ENCODE measurements around the gene CDH15. TPM values are rescaled to one million over a fixed set of nuclear protein-coding genes. Genes with fewer than 3 reads are reported as not detected.

The CDH15 gene
- total and polyA plus RNA-seq, 4 donors = 0.09 to 2.1 (median 1.3) TPM

GRCh38 chr16:89176147-89176690 lies 4.7 kb downstream of the CDH15 start:
- Histone ChIP-seq H3K27me3 (ENCODE audit: control insufficient read depth in 3 of 3, insufficient read depth in 3 of 3, low read length in 2 of 3) (no peaks in the 10 kb centered on the region), H3K4me1 (ENCODE audit: control insufficient read depth in 5 of 5, insufficient read depth in 5 of 5, low read length in 5 of 5) (peaks cover 0 to 43% (median 4%) of the 10 kb centered on the region in 5 donors), H3K4me3 (no peak overlapping the region), H3K9me3 (ENCODE audit: control insufficient read depth in 4 of 4, insufficient read depth in 3 of 4, low read length in 3 of 4) (no peaks in the 10 kb centered on the region), H3K36me3 (ENCODE audit: control insufficient read depth in 4 of 4, insufficient read depth in 4 of 4, low read length in 4 of 4) (no peaks in the 10 kb centered on the region), H3K27ac (ENCODE audit: low read depth in 1 of 2, low read length in 1 of 2) (no peak overlapping the region), H3K9ac (ENCODE audit: insufficient read depth in 1 of 2, low read length in 2 of 2) (no peak overlapping the region)
- no peak for TF ChIP-seq CTCF (IDR thresholded peaks at IDR 0.05; ENCODE audit: control extremely low read depth, extremely low read depth)
- DNase-seq (no peak), ATAC-seq (ENCODE audit: insufficient read depth, low FRiP score) (no peak)
- 84 to 90% methylated on average over 27 of the region's 27 CpGs for WGBS, 2 donors

- H3K4me1 ChIP-seq (ENCODE audit: control insufficient read depth in 5 of 5, insufficient read depth in 5 of 5, low read length in 5 of 5) = peaks cover 0 to 42% (median 4%) of the 10 kb centered on the region in 5 donors
- DNase-seq (no peak), ATAC-seq (ENCODE audit: insufficient read depth, low FRiP score) (no peak)
- no peaks in the 10 kb centered on the region for H3K36me3 ChIP-seq (ENCODE audit: control insufficient read depth in 4 of 4, insufficient read depth in 4 of 4, low read length in 4 of 4)
- no peaks in the 10 kb centered on the region for H3K27me3 ChIP-seq (ENCODE audit: control insufficient read depth in 3 of 3, insufficient read depth in 3 of 3, low read length in 2 of 3)
- H3K27ac ChIP-seq (ENCODE audit: low read depth in 1 of 2, low read length in 1 of 2) = no peak overlapping the region
- no peak overlapping the region for H3K4me3 ChIP-seq
- no peaks in the 10 kb centered on the region for H3K9me3 ChIP-seq (ENCODE audit: control insufficient read depth in 4 of 4, insufficient read depth in 3 of 4, low read length in 3 of 4)
- no peak for TF ChIP-seq CTCF (IDR thresholded peaks at IDR 0.05; ENCODE audit: control extremely low read depth, extremely low read depth)
- 90 to 96% methylated on average over 9 of the region's 9 CpGs for WGBS, 2 donors
- H3K9ac ChIP-seq (ENCODE audit: insufficient read depth in 1 of 2, low read length in 2 of 2) = no peak overlapping the region
Observed at GRCh38 chr16:89176717-89177116, 5.2 kb downstream of the CDH15 start.

GRCh38 chr16:89177501-89177900 lies 6.0 kb downstream of the CDH15 start:
- ATAC-seq (ENCODE audit: insufficient read depth, low FRiP score) = no peak
- no peak for TF ChIP-seq CTCF (IDR thresholded peaks at IDR 0.05; ENCODE audit: control extremely low read depth, extremely low read depth)
- no peaks in the 10 kb centered on the region for H3K27me3 ChIP-seq (ENCODE audit: control insufficient read depth in 3 of 3, insufficient read depth in 3 of 3, low read length in 2 of 3)
- WGBS, 2 donors = 65 to 89% methylated on average over 10 to 12 of the region's 12 CpGs
- no peaks in the 10 kb centered on the region for H3K9me3 ChIP-seq (ENCODE audit: control insufficient read depth in 4 of 4, insufficient read depth in 3 of 4, low read length in 3 of 4)
- no peak overlapping the region for H3K27ac ChIP-seq (ENCODE audit: low read depth in 1 of 2, low read length in 1 of 2)
- H3K4me1 ChIP-seq (ENCODE audit: control insufficient read depth in 5 of 5, insufficient read depth in 5 of 5, low read length in 5 of 5) = peaks cover 0 to 34% (median 4%) of the 10 kb centered on the region in 5 donors
- DNase-seq = no peak
- no peak overlapping the region for H3K4me3 ChIP-seq
- H3K36me3 ChIP-seq (ENCODE audit: control insufficient read depth in 4 of 4, insufficient read depth in 4 of 4, low read length in 4 of 4) = no peaks in the 10 kb centered on the region
- H3K9ac ChIP-seq (ENCODE audit: insufficient read depth in 1 of 2, low read length in 2 of 2) = no peak overlapping the region
